WTC11 (cell line): ENCODE measurements around the gene USH2A. TPM values are rescaled to one million over a fixed set of nuclear protein-coding genes. Genes with fewer than 3 reads are reported as not detected.

Experiments used
- ATAC-seq: fragments of 200-7000 bp; cut with Tn5 transposase; 2 replicates; pipeline ENCODE4 v1.10.0; 2021; ENCODE audit warnings: mild to moderate bottlenecking, moderate library complexity
- Bru-seq: library from RNA; stranded (reverse); fragments of 400-500 nt; gene quantifications from one replicate; lab custom pipeline; 2021; lab: Mats Ljungman, UMichigan
- CTCF ChIA-PET: fragments of 300-600 bp; sonication (Branson Sonifier 250); formaldehyde crosslinking; loops from one replicate; lab custom pipeline; 2021; ENCODE audit warnings: antibody characterized with exemption; lab: Charles Lee
- POLR2A ChIA-PET: fragments of 350-600 bp; sonication (Branson Sonifier 250); formaldehyde crosslinking; loops from one replicate; lab custom pipeline; 2021; ENCODE audit warnings: antibody characterized with exemption; lab: Charles Lee
- DNase-seq: peaks from one replicate; pipeline ENCODE4 v3.0.0; 2021; ENCODE audit warnings: low spot score
- H3K27ac Mint-ChIP-seq: 2 replicates; pipeline ENCODE4 v1.8.0; 2021; ENCODE audit warnings: mixed read lengths
- H3K27me3 Mint-ChIP-seq: 2 replicates; pipeline ENCODE4 v1.8.0; 2021; ENCODE audit warnings: low read depth, mild to moderate bottlenecking, moderate library complexity, mixed read lengths
- H3K36me3 Mint-ChIP-seq: 2 replicates; pipeline ENCODE4 v1.8.0; 2021; ENCODE audit warnings: mixed read lengths
- H3K4me1 Mint-ChIP-seq: 2 replicates; pipeline ENCODE4 v1.8.0; 2022; ENCODE audit warnings: mixed read lengths
- H3K4me3 Mint-ChIP-seq: 2 replicates; pipeline ENCODE4 v1.8.0; 2021; ENCODE audit warnings: mild to moderate bottlenecking, moderate library complexity, mixed read lengths
- H3K9me3 Mint-ChIP-seq: 2 replicates; pipeline ENCODE4 v1.8.0; 2021; ENCODE audit warnings: mixed read lengths
- ARID4B ChIP-seq: sonication (generic); formaldehyde crosslinking; IDR thresholded peaks from 2 replicates; pipeline ENCODE4 v1.8.0; 2023; ENCODE audit warnings: missing genetic modification reagents, mild to moderate bottlenecking, borderline replicate concordance
- ELF4 ChIP-seq: sonication (generic); formaldehyde crosslinking; IDR thresholded peaks from 2 replicates; pipeline ENCODE4 v1.8.1; 2022; ENCODE audit warnings: low read depth, mild to moderate bottlenecking, moderate library complexity, missing genetic modification reagents
- FOXJ3 ChIP-seq: sonication (generic); formaldehyde crosslinking; IDR thresholded peaks from 2 replicates; pipeline ENCODE4 v1.9.0; 2021; ENCODE audit warnings: missing genetic modification reagents, mild to moderate bottlenecking, borderline replicate concordance
- IRF2 ChIP-seq: sonication (generic); formaldehyde crosslinking; IDR thresholded peaks from 2 replicates; pipeline ENCODE4 v1.8.0; 2022; ENCODE audit warnings: low read depth, missing genetic modification reagents, borderline replicate concordance
- JAZF1 ChIP-seq: fragments of 250-450 bp; sonication (Bioruptor Pico); IDR thresholded peaks from 2 replicates; pipeline ENCODE4 v1.9.0; 2021; ENCODE audit warnings: moderate library complexity, mild to moderate bottlenecking, inconsistent platforms
- MAX ChIP-seq: sonication (generic); formaldehyde crosslinking; IDR thresholded peaks from 2 replicates; pipeline ENCODE4 v1.8.0; 2022; ENCODE audit warnings: mild to moderate bottlenecking, missing genetic modification reagents
- PRRX2 ChIP-seq: fragments of 250-450 bp; sonication (Bioruptor Pico); IDR thresholded peaks from 2 replicates; pipeline ENCODE4 v1.8.0; 2021; ENCODE audit warnings: mild to moderate bottlenecking
- SMAD4 ChIP-seq: sonication (generic); formaldehyde crosslinking; IDR thresholded peaks from 2 replicates; pipeline ENCODE4 v1.8.0; 2022; ENCODE audit warnings: mild to moderate bottlenecking, missing genetic modification reagents
- STAT6 ChIP-seq: sonication (generic); formaldehyde crosslinking; conservative IDR thresholded peaks from 2 replicates; pipeline ENCODE4 v1.8.1; 2023; ENCODE audit warnings: mild to moderate bottlenecking, low read depth, missing genetic modification reagents, moderate library complexity
- TP53 ChIP-seq: sonication (generic); formaldehyde crosslinking; IDR thresholded peaks from 2 replicates; pipeline ENCODE4 v1.8.1; 2023; ENCODE audit warnings: mild to moderate bottlenecking, missing genetic modification reagents
- ZBTB21 ChIP-seq: sonication (generic); formaldehyde crosslinking; IDR thresholded peaks from 2 replicates; pipeline ENCODE4 v1.8.1; 2023; ENCODE audit warnings: mild to moderate bottlenecking, missing genetic modification reagents, borderline replicate concordance
- ZNF121 ChIP-seq: sonication (generic); formaldehyde crosslinking; IDR thresholded peaks from 2 replicates; pipeline ENCODE4 v1.8.0; 2023; ENCODE audit warnings: missing genetic modification reagents
- ZNF263 ChIP-seq: sonication (generic); formaldehyde crosslinking; IDR thresholded peaks from 2 replicates; pipeline ENCODE4 v1.8.1; 2022; ENCODE audit warnings: low read depth, mild to moderate bottlenecking, moderate library complexity, missing genetic modification reagents
- ZNF317 ChIP-seq: sonication (generic); formaldehyde crosslinking; IDR thresholded peaks from 2 replicates; pipeline ENCODE4 v1.8.1; 2023; ENCODE audit warnings: low read depth, mild to moderate bottlenecking, moderate library complexity, missing genetic modification reagents, borderline replicate concordance
- long read RNA-seq, 3 experiments: library from RNA in 1 of 3; library from capped mRNA in 1 of 3; library from polyadenylated mRNA in 1 of 3; unstranded in 2 of 3; stranded (forward) in 1 of 3; transcript quantifications; one replicate each; pipeline ENCODE4 v2.0.0, GENCODE V29; 2021
- total RNA-seq: library from RNA; stranded (reverse); gene quantifications from 3 replicates; pipeline ENCODE4 v1.2.3, GENCODE V29; 2021
- TF ChIP-seq, protein P1 (sequence below): sonication (generic); formaldehyde crosslinking; IDR thresholded peaks from 2 replicates; pipeline ENCODE4 v1.8.1; 2023; ENCODE audit warnings: mild to moderate bottlenecking, moderate library complexity, missing genetic modification reagents
- TF ChIP-seq, protein P2 (sequence below): sonication (generic); formaldehyde crosslinking; conservative IDR thresholded peaks from 2 replicates; pipeline ENCODE4 v1.8.1; 2022; ENCODE audit warnings: mild to moderate bottlenecking, missing genetic modification reagents
- TF ChIP-seq, protein P3 (sequence below): fragments of 250-450 bp; sonication (Bioruptor Pico); conservative IDR thresholded peaks from 2 replicates; pipeline ENCODE4 v1.9.0; 2021; ENCODE audit warnings: mild to moderate bottlenecking
- TF ChIP-seq, protein P4 (sequence below): fragments of 200-600 bp; IDR thresholded peaks from 2 replicates; pipeline ENCODE4 v1.8.0; 2022; ENCODE audit warnings: antibody characterized with exemption

Gene USH2A, protein sequence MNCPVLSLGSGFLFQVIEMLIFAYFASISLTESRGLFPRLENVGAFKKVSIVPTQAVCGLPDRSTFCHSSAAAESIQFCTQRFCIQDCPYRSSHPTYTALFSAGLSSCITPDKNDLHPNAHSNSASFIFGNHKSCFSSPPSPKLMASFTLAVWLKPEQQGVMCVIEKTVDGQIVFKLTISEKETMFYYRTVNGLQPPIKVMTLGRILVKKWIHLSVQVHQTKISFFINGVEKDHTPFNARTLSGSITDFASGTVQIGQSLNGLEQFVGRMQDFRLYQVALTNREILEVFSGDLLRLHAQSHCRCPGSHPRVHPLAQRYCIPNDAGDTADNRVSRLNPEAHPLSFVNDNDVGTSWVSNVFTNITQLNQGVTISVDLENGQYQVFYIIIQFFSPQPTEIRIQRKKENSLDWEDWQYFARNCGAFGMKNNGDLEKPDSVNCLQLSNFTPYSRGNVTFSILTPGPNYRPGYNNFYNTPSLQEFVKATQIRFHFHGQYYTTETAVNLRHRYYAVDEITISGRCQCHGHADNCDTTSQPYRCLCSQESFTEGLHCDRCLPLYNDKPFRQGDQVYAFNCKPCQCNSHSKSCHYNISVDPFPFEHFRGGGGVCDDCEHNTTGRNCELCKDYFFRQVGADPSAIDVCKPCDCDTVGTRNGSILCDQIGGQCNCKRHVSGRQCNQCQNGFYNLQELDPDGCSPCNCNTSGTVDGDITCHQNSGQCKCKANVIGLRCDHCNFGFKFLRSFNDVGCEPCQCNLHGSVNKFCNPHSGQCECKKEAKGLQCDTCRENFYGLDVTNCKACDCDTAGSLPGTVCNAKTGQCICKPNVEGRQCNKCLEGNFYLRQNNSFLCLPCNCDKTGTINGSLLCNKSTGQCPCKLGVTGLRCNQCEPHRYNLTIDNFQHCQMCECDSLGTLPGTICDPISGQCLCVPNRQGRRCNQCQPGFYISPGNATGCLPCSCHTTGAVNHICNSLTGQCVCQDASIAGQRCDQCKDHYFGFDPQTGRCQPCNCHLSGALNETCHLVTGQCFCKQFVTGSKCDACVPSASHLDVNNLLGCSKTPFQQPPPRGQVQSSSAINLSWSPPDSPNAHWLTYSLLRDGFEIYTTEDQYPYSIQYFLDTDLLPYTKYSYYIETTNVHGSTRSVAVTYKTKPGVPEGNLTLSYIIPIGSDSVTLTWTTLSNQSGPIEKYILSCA (N-terminal part only)
- total RNA-seq (0.07 to 0.37 TPM (median 0.32 TPM) in 3 replicates), Bru-seq, nascent RNA (percentile 16 among the genes with signal in this experiment)
- long read RNA-seq, experiment 1 = 0 reads
- long read RNA-seq, experiment 2, partial matches to known transcripts = 0 of 1 reads
- long read RNA-seq, experiment 2, other reads (novel, unspliced or antisense) = 1 of 1 reads
- long read RNA-seq, experiment 3 = 0 reads

GRCh38 chr1:216422821-216423520 lies at the start of gene USH2A:
USH2A (minus strand) TSS chr1:216423448; CDS start chr1:216422336, 1,112 bp downstream.
- DNase-seq = peak; percentile 28
- no peaks in the 10 kb centered on the region for H3K9me3 Mint-ChIP-seq
- H3K4me3 Mint-ChIP-seq = no peak within 1 kb of the TSS
- peak; percentile 80 for ATAC-seq
- POLR2A ChIA-PET = no interaction called here
- CTCF ChIA-PET = no interaction called here
- H3K27me3 Mint-ChIP-seq = no peaks in the 10 kb centered on the region
- H3K36me3 Mint-ChIP-seq = no peaks in the 10 kb centered on the region
- H3K4me1 Mint-ChIP-seq = peaks cover 13% of the 10 kb centered on the region
- H3K27ac Mint-ChIP-seq = no peak within 1 kb of the TSS
- TF ChIP-seq ELF4 (CRISPR knock-in tag) = no peak
- TF ChIP-seq, protein P1, sequence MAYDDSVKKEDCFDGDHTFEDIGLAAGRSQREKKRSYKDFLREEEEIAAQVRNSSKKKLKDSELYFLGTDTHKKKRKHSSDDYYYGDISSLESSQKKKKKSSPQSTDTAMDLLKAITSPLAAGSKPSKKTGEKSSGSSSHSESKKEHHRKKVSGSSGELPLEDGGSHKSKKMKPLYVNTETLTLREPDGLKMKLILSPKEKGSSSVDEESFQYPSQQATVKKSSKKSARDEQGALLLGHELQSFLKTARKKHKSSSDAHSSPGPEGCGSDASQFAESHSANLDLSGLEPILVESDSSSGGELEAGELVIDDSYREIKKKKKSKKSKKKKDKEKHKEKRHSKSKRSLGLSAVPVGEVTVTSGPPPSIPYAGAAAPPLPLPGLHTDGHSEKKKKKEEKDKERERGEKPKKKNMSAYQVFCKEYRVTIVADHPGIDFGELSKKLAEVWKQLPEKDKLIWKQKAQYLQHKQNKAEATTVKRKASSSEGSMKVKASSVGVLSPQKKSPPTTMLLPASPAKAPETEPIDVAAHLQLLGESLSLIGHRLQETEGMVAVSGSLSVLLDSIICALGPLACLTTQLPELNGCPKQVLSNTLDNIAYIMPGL (CRISPR knock-in tag) = no peak
- TF ChIP-seq, protein P2, sequence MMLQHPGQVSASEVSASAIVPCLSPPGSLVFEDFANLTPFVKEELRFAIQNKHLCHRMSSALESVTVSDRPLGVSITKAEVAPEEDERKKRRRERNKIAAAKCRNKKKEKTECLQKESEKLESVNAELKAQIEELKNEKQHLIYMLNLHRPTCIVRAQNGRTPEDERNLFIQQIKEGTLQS (CRISPR knock-in tag) = no peak
- no peak for TF ChIP-seq TP53 (CRISPR knock-in tag)
- TF ChIP-seq, protein P3, sequence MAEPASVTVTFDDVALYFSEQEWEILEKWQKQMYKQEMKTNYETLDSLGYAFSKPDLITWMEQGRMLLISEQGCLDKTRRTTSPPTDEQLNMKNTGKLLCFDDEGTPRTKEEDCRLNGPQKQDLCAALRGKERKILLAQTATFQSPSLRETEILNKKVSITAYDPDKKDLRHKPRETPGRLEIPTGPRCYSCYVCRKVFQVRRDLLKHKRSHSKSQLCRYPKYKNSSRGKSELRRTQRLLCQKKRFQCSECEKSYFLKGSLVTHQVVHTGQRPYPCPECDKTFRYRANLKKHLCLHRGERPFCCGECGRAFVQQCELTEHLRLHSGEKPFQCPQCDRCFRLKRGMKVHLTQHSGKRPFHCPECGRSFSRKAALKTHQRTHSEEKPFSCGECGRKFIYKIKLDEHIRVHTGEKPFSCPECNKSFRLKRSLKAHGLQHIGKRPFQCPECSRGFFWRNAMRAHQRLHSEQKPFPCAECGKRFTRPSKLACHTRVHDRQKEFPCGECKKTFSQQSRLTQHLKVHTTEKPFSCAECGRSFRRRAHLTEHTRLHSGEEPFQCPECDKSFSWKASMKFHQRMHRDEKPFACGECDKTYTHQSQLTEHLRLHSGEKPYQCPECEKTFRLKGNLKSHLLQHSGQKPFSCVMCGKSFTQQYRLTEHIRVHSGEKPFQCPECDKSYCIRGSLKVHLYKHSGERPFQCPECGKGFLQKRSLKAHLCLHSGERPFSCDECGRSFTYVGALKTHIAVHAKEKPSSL (CRISPR knock-in tag) = no peak
- no peak for TF ChIP-seq PRRX2 (CRISPR knock-in tag)
- no peak for TF ChIP-seq ARID4B (CRISPR knock-in tag)
- TF ChIP-seq SMAD4 (CRISPR knock-in tag) = no peak
- no peak for TF ChIP-seq ZBTB21 (CRISPR knock-in tag)
- no peak for TF ChIP-seq JAZF1 (CRISPR knock-in tag)
- no peak for TF ChIP-seq STAT6 (CRISPR knock-in tag)
- no peak for TF ChIP-seq IRF2 (CRISPR knock-in tag)
- TF ChIP-seq, protein P4, sequence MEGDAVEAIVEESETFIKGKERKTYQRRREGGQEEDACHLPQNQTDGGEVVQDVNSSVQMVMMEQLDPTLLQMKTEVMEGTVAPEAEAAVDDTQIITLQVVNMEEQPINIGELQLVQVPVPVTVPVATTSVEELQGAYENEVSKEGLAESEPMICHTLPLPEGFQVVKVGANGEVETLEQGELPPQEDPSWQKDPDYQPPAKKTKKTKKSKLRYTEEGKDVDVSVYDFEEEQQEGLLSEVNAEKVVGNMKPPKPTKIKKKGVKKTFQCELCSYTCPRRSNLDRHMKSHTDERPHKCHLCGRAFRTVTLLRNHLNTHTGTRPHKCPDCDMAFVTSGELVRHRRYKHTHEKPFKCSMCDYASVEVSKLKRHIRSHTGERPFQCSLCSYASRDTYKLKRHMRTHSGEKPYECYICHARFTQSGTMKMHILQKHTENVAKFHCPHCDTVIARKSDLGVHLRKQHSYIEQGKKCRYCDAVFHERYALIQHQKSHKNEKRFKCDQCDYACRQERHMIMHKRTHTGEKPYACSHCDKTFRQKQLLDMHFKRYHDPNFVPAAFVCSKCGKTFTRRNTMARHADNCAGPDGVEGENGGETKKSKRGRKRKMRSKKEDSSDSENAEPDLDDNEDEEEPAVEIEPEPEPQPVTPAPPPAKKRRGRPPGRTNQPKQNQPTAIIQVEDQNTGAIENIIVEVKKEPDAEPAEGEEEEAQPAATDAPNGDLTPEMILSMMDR = no peak
- no peak for TF ChIP-seq ZNF317
- no peak for TF ChIP-seq ZNF263 (CRISPR knock-in tag)
- no peak for TF ChIP-seq MAX
- TF ChIP-seq ZNF121 = no peak
- no peak for TF ChIP-seq FOXJ3 (CRISPR knock-in tag)
